PFSK-1 (cell line): ENCODE results near the gene SLCO3A1.

Experiments used
- POLR2AphosphoS5 ChIP-seq: IDR thresholded peaks from 2 replicates; pipeline ENCODE4 v1.6.1; 2012; ENCODE audit warnings: low read depth, mild to moderate bottlenecking, control low read depth, low read length, moderate library complexity
- TF ChIP-seq, protein P1 (sequence below), 2 experiments: IDR thresholded peaks; 2 replicates each; pipeline versions ENCODE4 v1.6.1 to v1.8.0; 2011 to 2012; ENCODE audit warnings: low read depth in 2 of 2, low read length in 2 of 2, control low read depth in 1 of 2, inconsistent platforms in 1 of 2, mild to moderate bottlenecking in 1 of 2, moderate library complexity in 1 of 2; ENCODE audit not compliant: insufficient read depth in 1 of 2

DNA sequence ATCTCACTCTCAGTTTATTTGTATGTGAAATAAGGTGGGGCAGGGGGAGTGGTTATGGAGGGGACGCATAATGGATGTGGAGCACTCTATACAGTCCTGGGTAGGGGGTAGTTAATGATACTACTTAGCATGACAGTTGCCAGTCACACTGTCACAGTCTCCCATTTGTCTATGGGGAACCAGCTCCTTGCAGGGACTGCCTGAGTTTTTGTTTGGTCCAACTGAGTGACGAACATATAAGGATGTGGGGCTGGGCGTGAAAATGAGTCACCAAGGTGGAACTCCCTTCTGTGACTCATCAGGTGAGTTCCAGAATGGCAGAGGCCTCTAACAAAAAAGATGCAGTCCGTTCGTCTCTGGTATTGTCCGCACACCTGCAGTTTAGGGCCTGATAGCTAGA lies 304.9 kb downstream of the SLCO3A1 start:
- TF ChIP-seq, protein P1, sequence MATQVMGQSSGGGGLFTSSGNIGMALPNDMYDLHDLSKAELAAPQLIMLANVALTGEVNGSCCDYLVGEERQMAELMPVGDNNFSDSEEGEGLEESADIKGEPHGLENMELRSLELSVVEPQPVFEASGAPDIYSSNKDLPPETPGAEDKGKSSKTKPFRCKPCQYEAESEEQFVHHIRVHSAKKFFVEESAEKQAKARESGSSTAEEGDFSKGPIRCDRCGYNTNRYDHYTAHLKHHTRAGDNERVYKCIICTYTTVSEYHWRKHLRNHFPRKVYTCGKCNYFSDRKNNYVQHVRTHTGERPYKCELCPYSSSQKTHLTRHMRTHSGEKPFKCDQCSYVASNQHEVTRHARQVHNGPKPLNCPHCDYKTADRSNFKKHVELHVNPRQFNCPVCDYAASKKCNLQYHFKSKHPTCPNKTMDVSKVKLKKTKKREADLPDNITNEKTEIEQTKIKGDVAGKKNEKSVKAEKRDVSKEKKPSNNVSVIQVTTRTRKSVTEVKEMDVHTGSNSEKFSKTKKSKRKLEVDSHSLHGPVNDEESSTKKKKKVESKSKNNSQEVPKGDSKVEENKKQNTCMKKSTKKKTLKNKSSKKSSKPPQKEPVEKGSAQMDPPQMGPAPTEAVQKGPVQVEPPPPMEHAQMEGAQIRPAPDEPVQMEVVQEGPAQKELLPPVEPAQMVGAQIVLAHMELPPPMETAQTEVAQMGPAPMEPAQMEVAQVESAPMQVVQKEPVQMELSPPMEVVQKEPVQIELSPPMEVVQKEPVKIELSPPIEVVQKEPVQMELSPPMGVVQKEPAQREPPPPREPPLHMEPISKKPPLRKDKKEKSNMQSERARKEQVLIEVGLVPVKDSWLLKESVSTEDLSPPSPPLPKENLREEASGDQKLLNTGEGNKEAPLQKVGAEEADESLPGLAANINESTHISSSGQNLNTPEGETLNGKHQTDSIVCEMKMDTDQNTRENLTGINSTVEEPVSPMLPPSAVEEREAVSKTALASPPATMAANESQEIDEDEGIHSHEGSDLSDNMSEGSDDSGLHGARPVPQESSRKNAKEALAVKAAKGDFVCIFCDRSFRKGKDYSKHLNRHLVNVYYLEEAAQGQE (IDR thresholded peaks at IDR 0.05; ENCODE audit: insufficient read depth in 1 of 2, low read depth in 2 of 2, low read length in 2 of 2), result no peak
- no peak for TF ChIP-seq POLR2AphosphoS5
